BLaER1 (cell line): Measurements from ENCODE around the gene CLDN7.

Experiments used
- H3K27ac ChIP-seq: shearing (Covaris generic); formaldehyde crosslinking; 2 replicates; pipeline ENCODE4 v1.8.1; 2022
- H3K27me3 ChIP-seq: shearing (Covaris generic); formaldehyde crosslinking; 2 replicates; pipeline ENCODE4 v1.8.1; 2022
- H3K36me3 ChIP-seq: shearing (Covaris generic); formaldehyde crosslinking; 2 replicates; pipeline ENCODE4 v1.8.1; 2022
- H3K4me1 ChIP-seq: shearing (Covaris generic); formaldehyde crosslinking; 2 replicates; pipeline ENCODE4 v1.8.1; 2022
- H3K4me2 ChIP-seq: shearing (Covaris generic); formaldehyde crosslinking; 2 replicates; pipeline ENCODE4 v1.8.1; 2022
- H3K4me3 ChIP-seq: shearing (Covaris generic); formaldehyde crosslinking; 2 replicates; pipeline ENCODE4 v1.8.1; 2022
- H3K9ac ChIP-seq: shearing (Covaris generic); formaldehyde crosslinking; 2 replicates; pipeline ENCODE4 v1.8.1; 2022
- H3K9me3 ChIP-seq: shearing (Covaris generic); formaldehyde crosslinking; 2 replicates; pipeline ENCODE4 v1.8.1; 2022
- H4K20me1 ChIP-seq: shearing (Covaris generic); formaldehyde crosslinking; 2 replicates; pipeline ENCODE4 v1.8.1; 2022
- Cebpa-rat ChIP-seq: shearing (Covaris generic); IDR thresholded peaks from 2 replicates; pipeline ENCODE4 v1.8.1; 2022

CLDN7 gene

DNA sequence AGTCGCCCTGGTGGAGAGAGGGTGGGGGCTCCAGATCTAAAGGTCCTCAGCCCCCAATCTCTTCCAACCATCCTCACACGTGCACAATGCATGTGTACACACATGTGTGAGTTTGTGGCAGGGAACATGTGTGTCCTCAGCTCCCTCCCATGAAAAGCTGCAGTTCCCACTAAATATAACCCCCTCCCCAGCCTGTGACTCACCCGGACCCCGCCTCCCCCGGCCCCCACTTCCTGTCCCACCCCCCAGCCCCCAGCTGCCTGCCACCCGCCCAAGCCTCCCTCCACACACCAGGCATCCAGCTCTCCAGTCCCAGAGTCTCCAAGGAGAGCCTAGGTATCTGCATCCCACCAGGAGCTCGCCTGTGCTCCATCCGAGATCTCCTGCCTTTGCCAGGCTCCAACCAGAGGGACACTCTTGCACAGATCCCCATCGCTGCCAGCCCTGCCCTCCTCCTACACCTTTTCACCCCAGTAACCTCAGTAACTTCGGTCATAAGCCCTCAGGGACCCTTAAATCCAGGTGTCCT, 46.6 kb downstream of the CLDN7 start:
- Histone ChIP-seq H3K9ac (peak overlapping the region; percentile 75), H3K36me3 (no peaks in the 10 kb centered on the region), H4K20me1 (peaks cover 44% of the 10 kb centered on the region), H3K4me1 (peaks cover 72% of the 10 kb centered on the region), H3K27ac (peak overlapping the region; percentile 56), H3K4me3 (peak overlapping the region; percentile 71), H3K9me3 (no peaks in the 10 kb centered on the region), H3K4me2 (peak overlapping the region; percentile 99), H3K27me3 (no peaks in the 10 kb centered on the region)
- TF ChIP-seq Cebpa-rat: no peak

- H3K4me1 ChIP-seq: peaks cover 66% of the 10 kb centered on the region
- peak overlapping the region; percentile 34 for H3K9ac ChIP-seq
- TF ChIP-seq Cebpa-rat: no peak
- peaks cover 44% of the 10 kb centered on the region for H4K20me1 ChIP-seq
- H3K4me2 ChIP-seq: peak overlapping the region; percentile 99
- peak overlapping the region; percentile 66 for H3K4me3 ChIP-seq
- H3K9me3 ChIP-seq: no peaks in the 10 kb centered on the region
- peaks cover 5% of the 10 kb centered on the region for H3K36me3 ChIP-seq
- peak overlapping the region; percentile 45; the same call in 1 of the 2 replicates for H3K27ac ChIP-seq
- H3K27me3 ChIP-seq: no peaks in the 10 kb centered on the region
Observed at GRCh38 chr17:7215136-7215638, 47.1 kb downstream of the CLDN7 start.

DNA sequence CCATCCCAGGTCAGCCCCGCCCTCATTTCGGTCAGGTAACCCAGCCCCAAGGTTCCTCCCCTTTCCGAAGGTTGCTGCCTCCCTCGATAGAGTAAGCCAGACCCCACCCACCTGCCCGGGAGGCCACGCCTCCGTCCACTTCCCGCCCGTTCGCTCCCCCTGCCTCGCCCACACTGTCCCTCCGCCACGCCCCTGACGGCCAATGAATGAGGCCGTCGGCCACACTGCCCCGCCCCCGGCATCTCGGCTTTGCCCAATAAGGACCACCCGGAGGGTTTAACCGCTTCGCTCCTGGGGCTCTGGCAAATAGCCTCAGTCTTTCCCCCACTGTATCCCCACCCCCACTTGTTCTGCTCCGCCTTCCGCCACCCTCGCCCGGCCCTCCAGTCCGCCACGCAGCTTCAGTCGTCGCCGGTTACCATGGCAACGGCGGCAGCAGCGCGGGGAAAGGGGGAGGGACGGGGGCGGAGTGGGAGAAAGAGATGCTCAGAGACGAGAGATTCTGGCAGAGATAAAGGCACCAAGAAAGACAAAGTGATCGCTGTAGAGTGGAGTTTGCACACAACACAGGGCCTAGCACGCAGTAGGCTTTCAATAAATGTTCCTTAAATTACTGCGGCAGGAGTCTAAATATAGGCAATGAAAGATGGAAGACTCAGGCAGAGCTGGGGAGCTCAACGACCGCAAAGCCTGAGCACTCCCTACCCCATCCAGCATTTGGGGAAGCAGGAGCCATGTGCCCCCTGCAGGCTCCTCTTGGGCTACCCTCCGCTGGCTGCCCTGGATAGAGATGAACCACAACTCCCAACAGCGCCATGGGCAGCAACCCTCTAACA, 47.8 kb downstream of the CLDN7 start:
- peak overlapping the region; percentile 66 for H3K4me3 ChIP-seq
- TF ChIP-seq Cebpa-rat: no peak
- peak overlapping the region; percentile 99 for H3K4me2 ChIP-seq
- H3K9ac ChIP-seq: peak overlapping the region; percentile 67; the same call in 1 of the 2 replicates
- peak overlapping the region; percentile 61 for H3K27ac ChIP-seq
- H3K27me3 ChIP-seq: no peaks in the 10 kb centered on the region
- peaks cover 47% of the 10 kb centered on the region for H4K20me1 ChIP-seq
- H3K9me3 ChIP-seq: no peaks in the 10 kb centered on the region
- H3K36me3 ChIP-seq: peaks cover 9% of the 10 kb centered on the region
- H3K4me1 ChIP-seq: peaks cover 65% of the 10 kb centered on the region

- peak; percentile 49; the same call in 1 of the 2 replicates for TF ChIP-seq Cebpa-rat
- Histone ChIP-seq H4K20me1 (peaks cover 53% of the 10 kb centered on the region), H3K4me3 (peak overlapping the region; percentile 66), H3K27me3 (no peaks in the 10 kb centered on the region), H3K4me2 (peak overlapping the region; percentile 99), H3K36me3 (peaks cover 15% of the 10 kb centered on the region), H3K9ac (peak overlapping the region; percentile 67; the same call in 1 of the 2 replicates), H3K27ac (peak overlapping the region; percentile 61), H3K9me3 (no peaks in the 10 kb centered on the region), H3K4me1 (peaks cover 65% of the 10 kb centered on the region)
Observed at GRCh38 chr17:7213895-7214299, 48.4 kb downstream of the CLDN7 start.

DNA sequence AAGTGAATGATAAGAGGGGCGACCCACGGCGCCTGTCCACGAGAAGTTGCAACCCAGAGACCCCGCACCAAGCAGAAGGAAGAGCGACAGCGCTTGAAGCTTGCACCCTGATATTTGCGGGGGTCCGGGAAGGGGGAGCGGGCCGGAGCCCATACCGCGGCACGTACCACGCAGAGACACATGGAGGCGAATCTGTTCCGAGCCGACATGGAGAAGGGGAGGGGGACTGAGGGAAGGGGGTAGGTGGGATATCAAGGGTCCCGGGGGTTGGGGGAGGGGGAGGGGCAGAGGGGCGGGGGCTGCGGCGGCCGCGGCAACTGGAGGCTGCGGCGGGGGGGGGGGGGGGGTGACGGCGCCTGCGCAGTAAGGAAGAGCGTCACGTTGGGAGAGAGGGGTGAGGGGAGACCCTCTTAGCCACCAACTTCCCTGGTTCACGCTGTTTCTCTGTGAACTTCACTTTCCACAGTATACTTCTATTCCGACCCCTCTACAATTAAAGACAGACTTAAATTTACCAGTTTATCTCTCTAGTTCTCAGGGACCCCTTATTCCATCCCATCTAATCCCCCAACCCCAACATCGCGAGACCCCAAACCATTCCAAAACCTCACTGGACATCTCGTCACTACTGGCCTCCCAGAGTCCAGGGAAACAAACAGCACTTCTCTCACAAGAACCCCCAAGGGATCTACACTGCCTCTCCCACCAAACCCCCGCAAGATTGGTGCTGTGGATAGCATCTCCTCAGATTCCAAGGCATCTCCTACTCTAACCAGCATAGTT, 50.6 kb downstream of the CLDN7 start:
- peak overlapping the region; percentile 63 for H3K4me2 ChIP-seq

More for the DNA sequence above, 50.6 kb downstream of the CLDN7 start:
- Histone ChIP-seq H3K9me3 (no peaks in the 10 kb centered on the region), H4K20me1 (peaks cover 71% of the 10 kb centered on the region), H3K4me1 (peaks cover 66% of the 10 kb centered on the region), H3K27me3 (no peaks in the 10 kb centered on the region), H3K9ac (no peak overlapping the region), H3K4me3 (no peak overlapping the region), H3K36me3 (peaks cover 24% of the 10 kb centered on the region), H3K27ac (0 out of 2 replicates have a peak overlapping the region, but pooled peaks have one; percentile 8)
- TF ChIP-seq Cebpa-rat: no peak
